HG03025 (cell line): ENCODE results near the gene SIMC1.
A peak's percentile ranks its signal among the peaks of the same experiment; 100 is the strongest.

ENCODE experiments used
- ATAC-seq: cut with Tn5 transposase; IDR thresholded peaks from one replicate; pipeline ENCODE4 v1.9.1; 2021; ENCODE audit warnings: mild to moderate bottlenecking, moderate library complexity; ENCODE audit not compliant: unreplicated experiment, low FRiP score

Gene SIMC1

DNA sequence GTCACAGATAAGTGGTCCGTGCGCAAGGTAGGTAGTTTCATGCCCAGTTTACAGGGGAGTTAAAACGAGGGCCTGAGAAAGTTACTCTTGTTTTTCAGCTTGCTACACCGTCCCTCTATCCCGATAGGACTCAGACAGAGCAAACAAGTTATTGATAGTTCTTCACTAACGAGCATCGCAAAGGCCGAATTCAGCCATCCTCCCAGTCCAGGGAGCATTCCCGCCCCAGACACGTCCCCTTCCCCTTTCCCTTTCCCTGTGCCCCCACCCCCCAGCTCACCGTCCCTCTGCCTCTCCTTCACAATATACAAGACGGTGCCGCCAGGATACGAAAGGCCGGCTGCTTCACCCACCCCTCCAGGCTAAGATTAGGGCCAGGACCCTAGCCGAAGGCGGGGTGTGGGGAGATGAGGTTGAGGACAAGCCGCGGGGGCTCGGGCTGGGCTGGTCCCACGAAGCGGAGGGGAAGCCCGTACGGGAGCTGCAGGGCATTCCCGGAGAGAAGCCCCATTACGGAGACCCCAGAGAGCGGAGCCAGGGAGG, 122.7 kb downstream of the SIMC1 start:
- no peak for ATAC-seq

GRCh38 chr5:176361437-176362232, 123.4 kb downstream of the SIMC1 start, which contains the start of gene KIAA1191:
TSS of gene KIAA1191 (minus strand) at chr5:176361764. CDS start at chr5:176359508, 2,256 bp downstream.
- ATAC-seq = peak; percentile 80

DNA sequence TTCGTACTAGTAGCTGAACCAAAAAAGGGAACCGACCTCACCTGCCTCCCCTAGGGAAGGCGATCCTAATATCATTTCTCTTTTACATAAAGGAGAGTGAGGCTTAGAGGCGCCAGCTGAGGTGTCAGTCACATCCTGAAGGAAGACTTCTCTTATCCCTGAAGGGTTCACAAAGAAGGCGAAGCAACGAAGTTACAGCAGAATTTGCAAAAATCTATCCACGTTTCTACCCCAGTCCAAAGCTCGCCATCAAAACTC, 123.9 kb downstream of the SIMC1 start:
- ATAC-seq = peak; percentile 5

- ATAC-seq = no peak
These were observed 126.6 kb downstream of the SIMC1 start for GRCh38 chr5:176364765-176365350.

GRCh38 chr5:176365351-176366231, 127.4 kb downstream of the SIMC1 start, which contains the start of gene ARL10:
TSS of gene ARL10 (plus strand) at chr5:176365487. CDS start at chr5:176365564, 77 bp downstream.
- ATAC-seq = peak; percentile 38

- ATAC-seq = no peak
These were observed 128.1 kb downstream of the SIMC1 start for GRCh38 chr5:176366232-176366894.

DNA sequence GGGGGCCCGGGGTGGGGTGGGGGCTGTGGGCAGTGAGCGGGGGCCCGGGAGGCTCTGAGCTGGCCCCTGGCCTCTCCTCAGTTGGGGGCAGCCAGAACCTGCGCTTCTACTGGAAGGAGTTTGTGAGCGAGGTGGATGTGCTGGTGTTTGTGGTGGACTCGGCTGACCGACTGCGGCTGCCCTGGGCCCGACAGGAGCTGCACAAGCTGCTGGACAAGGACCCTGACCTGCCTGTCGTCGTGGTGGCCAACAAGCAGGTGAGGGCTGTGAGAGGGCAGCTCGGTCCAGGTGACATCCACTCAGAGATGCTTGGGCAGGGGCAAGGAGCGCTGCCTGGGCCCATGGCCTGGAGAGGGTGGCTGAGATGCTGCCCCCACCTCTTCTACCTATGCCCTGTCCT, 130.5 kb downstream of the SIMC1 start:
- no peak for ATAC-seq

DNA sequence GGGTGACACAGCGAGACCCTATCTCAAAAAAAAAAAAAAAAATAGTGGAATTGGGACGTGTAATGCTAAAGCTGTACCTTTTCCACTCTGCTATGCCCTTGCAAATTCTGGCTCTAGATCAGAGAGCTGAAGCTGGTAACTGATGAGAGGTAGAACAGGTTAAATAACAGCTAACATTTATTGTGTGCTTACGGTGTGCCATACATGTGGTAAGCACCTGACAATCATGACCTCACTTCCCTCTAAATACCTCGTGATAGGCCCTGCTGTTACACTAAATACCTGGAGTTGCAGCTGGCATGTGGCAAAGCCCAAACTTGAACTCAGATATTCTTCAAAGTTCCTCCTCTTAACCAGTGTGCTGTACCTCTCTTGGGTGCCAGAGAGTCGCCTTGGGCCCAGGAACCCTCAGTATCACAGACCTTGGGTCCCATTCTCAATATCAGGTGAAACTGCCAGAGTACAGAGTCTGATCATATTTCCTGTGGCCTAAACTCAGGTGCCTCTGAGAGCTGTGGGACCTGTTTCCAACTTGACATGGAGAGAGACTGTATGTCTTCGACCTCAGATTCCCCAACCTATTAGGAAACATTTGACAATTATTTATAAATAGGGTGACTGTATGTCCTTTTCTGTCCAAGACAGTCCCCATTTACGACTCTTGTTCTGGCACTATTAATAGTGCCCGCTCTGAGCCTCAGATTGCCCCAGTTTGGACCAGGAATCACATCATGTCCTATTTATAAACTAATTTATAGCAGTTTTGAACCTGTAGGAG, 131.9 kb downstream of the SIMC1 start:
- ATAC-seq = no peak

- ATAC-seq = no peak
These were observed 133.7 kb downstream of the SIMC1 start for GRCh38 chr5:176371621-176372539.

DNA sequence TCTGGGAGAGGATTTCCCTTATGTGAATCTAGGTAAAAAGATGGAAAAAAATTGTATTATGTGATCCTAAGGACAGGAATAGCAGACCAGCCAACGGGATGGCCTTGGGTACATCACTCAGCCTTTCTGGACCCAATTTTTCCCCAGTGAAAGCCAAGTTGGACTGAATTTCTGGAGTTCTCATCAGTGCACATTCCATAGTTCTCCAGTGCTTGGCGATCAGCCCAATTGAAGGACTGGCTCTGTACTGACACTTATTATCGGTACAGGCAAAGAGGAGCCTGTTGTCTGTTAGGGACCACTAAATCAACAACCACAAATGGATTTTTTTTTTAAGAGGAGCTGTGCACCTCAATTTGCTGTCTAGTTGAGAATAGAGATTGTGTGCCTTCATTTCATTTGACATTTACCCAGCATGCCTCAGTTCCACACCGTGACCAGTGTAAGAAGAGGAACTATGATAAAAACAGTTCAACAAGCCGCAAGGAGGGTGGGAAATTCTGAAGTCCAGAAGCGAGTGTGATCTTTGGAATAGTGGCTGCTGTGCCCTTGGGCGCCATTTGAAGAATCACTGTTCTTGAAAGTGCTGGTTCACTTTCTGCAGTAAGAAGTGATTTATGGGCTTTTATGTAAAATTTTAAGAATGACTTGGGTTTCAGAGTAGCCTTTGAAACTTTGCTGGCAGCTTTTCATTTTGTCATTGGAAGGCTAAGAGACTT, 135.0 kb downstream of the SIMC1 start:
- ATAC-seq = no peak

- peak; percentile 52 for ATAC-seq
These were observed 141.7 kb downstream of the SIMC1 start for GRCh38 chr5:176379881-176380280.

GRCh38 chr5:176381423-176381822, 143.2 kb downstream of the SIMC1 start:
- ATAC-seq = no peak

GRCh38 chr5:176381979-176382378, 143.8 kb downstream of the SIMC1 start:
- no peak for ATAC-seq

- ATAC-seq = no peak
These were observed 144.5 kb downstream of the SIMC1 start for GRCh38 chr5:176382721-176383120.

- ATAC-seq = no peak
These were observed 145.2 kb downstream of the SIMC1 start for GRCh38 chr5:176383248-176383905.

- ATAC-seq = no peak
These were observed 145.7 kb downstream of the SIMC1 start for GRCh38 chr5:176383961-176384360.

DNA sequence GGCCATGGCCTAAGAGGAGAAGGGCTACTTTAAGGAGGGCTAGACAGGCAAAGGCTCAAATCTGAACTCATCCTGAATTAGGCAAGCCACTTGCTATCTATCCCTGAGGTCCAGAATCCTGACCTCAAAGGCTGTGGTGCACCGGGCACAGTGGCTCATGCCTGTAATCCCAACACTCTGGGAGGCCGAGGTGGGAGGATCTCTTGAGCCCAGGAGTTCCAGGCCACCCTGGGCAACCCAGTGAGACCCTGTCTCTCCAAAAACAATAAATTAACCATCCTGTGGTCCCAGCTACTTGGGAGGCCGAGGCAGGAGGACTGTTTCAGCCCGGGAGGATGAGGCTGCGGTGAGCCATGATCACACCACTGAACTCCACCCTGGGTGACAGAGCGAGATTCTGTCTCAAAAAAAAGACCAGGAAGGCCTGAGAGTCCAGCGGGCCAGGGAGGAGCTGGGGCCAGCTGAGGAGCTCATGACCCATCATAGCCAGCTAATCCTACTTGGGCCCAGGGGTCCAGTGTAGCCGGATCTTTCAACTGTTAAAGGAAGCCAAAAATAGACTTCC, 146.2 kb downstream of the SIMC1 start:
- no peak for ATAC-seq
